Measurements from ENCODE around the gene YEATS2. TPM values are rescaled to one million over a fixed set of nuclear protein-coding genes. Genes with fewer than 3 reads are reported as not detected.

YEATS2 gene
- total RNA-seq, 2 experiments from 2014 or later, result 59.4 to 73.9 TPM

DNA sequence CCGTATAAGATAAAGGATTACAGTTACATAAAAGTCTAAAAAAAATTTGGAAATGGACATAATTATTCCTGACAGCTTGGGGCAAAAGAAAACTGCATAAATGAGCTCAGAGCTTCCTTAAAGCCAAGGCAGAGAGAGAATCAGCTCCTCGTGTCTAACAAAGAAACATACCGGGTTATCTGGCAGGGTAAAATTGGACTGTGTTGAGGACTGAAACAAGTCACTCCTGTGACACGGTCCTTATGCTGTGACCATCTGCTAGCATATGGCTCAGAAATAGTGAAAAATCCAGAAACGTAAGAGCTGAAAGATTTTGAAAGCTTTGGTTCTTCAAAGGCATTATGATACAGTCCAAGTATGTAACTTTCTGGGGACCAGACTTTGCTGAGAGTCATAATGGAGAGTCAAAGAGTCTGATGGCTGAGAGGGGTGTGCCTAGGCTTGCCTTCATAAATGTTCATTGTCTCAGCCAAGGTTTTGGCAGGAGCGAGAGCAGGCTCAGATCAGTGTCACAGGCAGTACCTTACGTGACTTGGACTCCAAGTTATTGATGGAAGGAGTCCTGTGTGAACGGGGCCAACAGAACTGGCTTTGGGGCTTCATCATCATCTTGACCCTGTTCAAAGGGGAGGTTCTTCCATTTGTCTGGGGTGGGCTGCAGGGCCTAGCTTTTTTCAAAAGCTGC is 115.3 kb downstream of the YEATS2 start:
- no peaks in the 10 kb centered on the region for H3K9me3 Mint-ChIP-seq (ENCODE audit: low read depth)
- H3K4me1 Mint-ChIP-seq, result peaks cover 10% of the 10 kb centered on the region
- CTCF ChIA-PET, result interaction anchor here (0.6 to 2.0 kb wide), 2 partner anchors 9 to 46 kb away, joined by 3 to 8 read pairs; no protein-coding TSS in a partner anchor
- H3K27me3 Mint-ChIP-seq, result no peaks in the 10 kb centered on the region
- H3K4me3 Mint-ChIP-seq, result no peak overlapping the region
- DNase-seq (no peak), ATAC-seq (no peak)
- POLR2A ChIA-PET, result interaction anchor here (0.6 kb wide), 1 partner anchor 146 kb away, joined by 4 read pairs; no protein-coding TSS in a partner anchor
- peaks cover 31% of the 10 kb centered on the region for H3K36me3 Mint-ChIP-seq (ENCODE audit: low read depth)
- intact Hi-C loops (cut with DNase I, micrococcal nuclease), result no loop called here
- H3K27ac Mint-ChIP-seq, result peak overlapping the region; percentile 42

DNA sequence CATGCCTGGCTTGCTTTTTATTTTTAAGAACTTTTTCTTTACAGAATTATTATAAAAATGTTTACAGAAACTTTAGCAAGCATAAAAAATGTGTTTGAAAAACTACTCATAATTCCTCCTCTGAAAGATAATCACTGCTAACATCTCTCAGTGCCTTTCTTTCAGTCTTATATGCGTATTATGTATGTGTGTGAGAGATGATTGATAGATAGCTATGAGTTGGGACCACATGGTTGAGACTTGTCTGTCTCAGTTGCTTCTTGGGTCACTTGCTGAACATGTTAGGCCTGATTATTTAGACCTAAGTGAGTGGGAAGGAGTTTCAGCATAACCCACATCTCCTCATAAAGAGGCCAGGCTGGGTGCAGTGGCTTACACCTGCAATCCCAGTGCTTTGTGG is 116.6 kb downstream of the YEATS2 start:
- CTCF ChIA-PET, result interaction anchor here (2.0 kb wide), 1 partner anchor 8 kb away, joined by 8 read pairs; no protein-coding TSS in a partner anchor

DNA sequence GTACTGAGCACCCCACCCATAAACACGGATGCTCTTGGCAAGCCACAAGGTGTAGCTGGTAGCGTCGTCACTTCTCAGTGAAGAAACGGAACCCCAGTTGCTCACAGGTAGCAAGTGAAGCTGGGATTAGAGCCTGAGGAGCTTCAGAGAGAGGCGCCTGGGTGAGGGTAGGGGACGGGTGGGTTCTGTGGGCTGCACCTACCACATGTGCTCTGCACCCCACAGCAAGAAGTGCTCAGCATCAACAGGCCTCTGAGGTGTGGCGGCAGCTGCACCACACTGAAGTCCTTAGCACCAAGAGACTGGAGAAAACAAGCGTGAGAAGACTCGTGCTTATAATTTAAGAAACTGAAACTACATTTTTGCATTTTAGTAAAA is 118.0 kb downstream of the YEATS2 start:
- Mint-ChIP-seq H3K4me3 (no peak overlapping the region), H3K36me3 (ENCODE audit: low read depth) (peaks cover 18% of the 10 kb centered on the region), H3K27ac (no peak overlapping the region), H3K9me3 (ENCODE audit: low read depth) (no peaks in the 10 kb centered on the region), H3K4me1 (peaks cover 10% of the 10 kb centered on the region), H3K27me3 (no peaks in the 10 kb centered on the region)
- DNase-seq (no peak), ATAC-seq (peak; percentile 45)
- ChIA-PET POLR2A (interaction anchor here (0.6 to 0.8 kb wide), 3 partner anchors 10 to 549 kb away, joined by 3 to 6 read pairs (median 3); no protein-coding TSS in a partner anchor), CTCF (interaction anchor here (0.6 to 1.3 kb wide), 3 partner anchors 13 to 61 kb away, joined by 3 to 4 read pairs (median 3); no protein-coding TSS in a partner anchor)
- intact Hi-C loops (cut with DNase I, micrococcal nuclease), result no loop called here

More for the DNA sequence above, 116.6 kb downstream of the YEATS2 start:
- DNase-seq, result no peak
- POLR2A ChIA-PET, result interaction anchor here (0.6 kb wide), 1 partner anchor 17 kb away, joined by 4 read pairs; no protein-coding TSS in a partner anchor
- Mint-ChIP-seq H3K36me3 (ENCODE audit: low read depth) (peaks cover 24% of the 10 kb centered on the region), H3K27ac (peak overlapping the region; percentile 65), H3K9me3 (ENCODE audit: low read depth) (no peaks in the 10 kb centered on the region), H3K4me1 (peaks cover 10% of the 10 kb centered on the region), H3K4me3 (no peak overlapping the region), H3K27me3 (no peaks in the 10 kb centered on the region)
- intact Hi-C loops (cut with DNase I, micrococcal nuclease), result no loop called here
- ATAC-seq, result peak; percentile 10

DNA sequence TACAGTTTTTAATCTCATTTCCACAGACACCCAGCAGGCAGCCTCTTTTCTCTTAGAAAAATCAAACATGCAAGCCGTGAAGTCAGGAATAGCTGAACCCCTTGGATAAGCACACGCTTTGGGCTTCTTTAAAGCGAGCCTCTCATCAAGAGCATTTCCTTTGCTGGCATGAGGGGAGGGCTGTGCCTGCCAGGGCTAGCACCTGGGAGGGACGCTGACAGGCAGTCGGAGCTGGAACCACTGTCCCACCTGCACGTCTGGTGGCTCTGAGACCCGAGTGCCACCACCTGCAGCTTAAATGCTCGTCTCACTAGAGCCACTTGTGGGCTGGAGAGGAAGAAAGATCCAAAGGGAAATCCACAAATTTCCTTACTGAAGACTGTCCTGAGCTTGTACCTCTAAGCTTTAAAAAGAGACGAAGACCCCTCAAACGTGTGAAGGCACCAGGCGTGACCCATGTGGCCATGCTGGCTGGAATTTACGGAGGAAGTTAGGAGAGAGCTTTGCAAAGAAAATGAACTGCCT is 118.4 kb downstream of the YEATS2 start:
- Mint-ChIP-seq H3K4me1 (peaks cover 10% of the 10 kb centered on the region), H3K27ac (no peak overlapping the region), H3K9me3 (ENCODE audit: low read depth) (no peaks in the 10 kb centered on the region), H3K4me3 (no peak overlapping the region), H3K36me3 (ENCODE audit: low read depth) (peaks cover 16% of the 10 kb centered on the region), H3K27me3 (no peaks in the 10 kb centered on the region)
- ATAC-seq (no peak), DNase-seq (no peak)
- ChIA-PET CTCF (interaction anchor here (0.6 to 1.3 kb wide), 2 partner anchors 13 to 62 kb away, joined by 3 to 4 read pairs; no protein-coding TSS in a partner anchor), POLR2A (interaction anchor here (0.6 to 0.8 kb wide), 3 partner anchors 10 to 550 kb away, joined by 3 to 6 read pairs (median 3); no protein-coding TSS in a partner anchor)
- intact Hi-C loops (cut with DNase I, micrococcal nuclease), result no loop called here

DNA sequence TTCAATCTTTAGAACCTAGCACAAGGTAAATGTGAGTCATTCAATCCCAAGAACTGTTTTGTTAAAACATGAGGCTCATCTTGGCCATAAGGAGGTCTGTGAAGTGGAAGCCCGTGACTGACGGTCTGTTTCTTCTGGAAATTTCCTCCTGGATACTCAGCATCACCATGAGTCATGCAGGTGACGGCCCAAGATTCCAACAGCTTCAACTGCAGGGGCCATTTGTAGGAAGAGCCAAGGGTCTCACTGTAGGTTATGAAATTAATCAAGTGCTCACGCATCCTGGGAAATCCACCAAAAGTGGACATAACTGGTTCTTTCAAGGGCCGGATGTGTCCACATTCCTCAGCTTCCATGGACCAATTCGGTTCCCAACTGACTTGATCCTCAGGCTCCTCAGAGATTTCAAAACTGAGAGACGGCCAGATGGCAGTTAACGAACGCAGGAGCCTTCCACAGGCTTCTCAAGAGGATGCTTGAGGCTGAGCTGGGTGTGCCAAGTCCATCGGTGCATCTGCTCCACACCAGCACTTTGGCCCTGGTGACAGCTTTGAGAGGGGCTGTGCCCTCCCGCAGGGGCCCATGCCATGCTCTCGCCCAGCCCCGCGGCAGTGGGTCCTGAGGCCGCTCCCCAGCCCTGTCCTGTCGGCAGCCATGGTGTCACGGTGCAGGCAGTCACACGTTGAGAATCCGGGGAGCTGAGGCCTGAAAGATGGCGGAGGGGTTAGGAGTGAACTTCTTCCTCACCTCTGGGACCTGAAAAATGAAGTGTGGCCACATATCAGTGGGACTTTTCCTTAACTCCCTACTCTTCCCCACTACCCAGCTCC is 119.3 kb downstream of the YEATS2 start:
- no peaks in the 10 kb centered on the region for H3K27me3 Mint-ChIP-seq
- H3K36me3 Mint-ChIP-seq (ENCODE audit: low read depth), result peaks cover 11% of the 10 kb centered on the region
- CTCF ChIA-PET, result interaction anchor here (1.3 kb wide), 1 partner anchor 12 kb away, joined by 4 read pairs; no protein-coding TSS in a partner anchor
- peaks cover 10% of the 10 kb centered on the region for H3K4me1 Mint-ChIP-seq
- no peaks in the 10 kb centered on the region for H3K9me3 Mint-ChIP-seq (ENCODE audit: low read depth)
- DNase-seq, result no peak
- ATAC-seq, result no peak
- intact Hi-C loops (cut with DNase I, micrococcal nuclease), result no loop called here
- H3K27ac Mint-ChIP-seq, result no peak overlapping the region
- H3K4me3 Mint-ChIP-seq, result no peak overlapping the region
- POLR2A ChIA-PET, result no interaction called here

DNA sequence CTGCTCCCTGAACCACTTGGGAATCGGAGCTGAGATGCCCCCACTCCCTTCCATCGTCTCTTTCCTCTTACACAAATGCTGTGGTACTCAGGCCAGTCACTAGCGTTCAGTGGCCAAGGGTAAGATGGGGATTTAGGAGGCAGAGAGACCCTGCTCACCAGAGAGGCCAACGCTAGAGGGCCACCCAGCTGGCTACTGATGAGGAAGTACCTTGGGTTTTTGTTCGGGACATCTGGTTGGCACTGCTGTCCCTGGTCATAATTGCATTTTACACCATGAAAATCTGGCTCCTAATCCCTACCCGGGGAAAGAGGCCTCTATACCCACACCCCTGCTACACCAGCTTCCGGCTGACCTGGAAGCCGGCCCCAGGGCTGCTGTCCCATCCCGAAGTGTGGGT is 120.0 kb downstream of the YEATS2 start:
- H3K36me3 Mint-ChIP-seq (ENCODE audit: low read depth), result peaks cover 7% of the 10 kb centered on the region
- no peaks in the 10 kb centered on the region for H3K9me3 Mint-ChIP-seq (ENCODE audit: low read depth)
- H3K4me3 Mint-ChIP-seq, result no peak overlapping the region
- no peak for DNase-seq
- intact Hi-C loops (cut with DNase I, micrococcal nuclease), result no loop called here
- no peak overlapping the region for H3K27ac Mint-ChIP-seq
- peaks cover 10% of the 10 kb centered on the region for H3K4me1 Mint-ChIP-seq
- ChIA-PET CTCF (interaction anchor here (0.5 kb wide), 1 partner anchor 67 kb away, joined by 3 read pairs; no protein-coding TSS in a partner anchor), POLR2A (interaction anchor here (0.6 kb wide), 1 partner anchor 9 kb away, joined by 3 read pairs; no protein-coding TSS in a partner anchor)
- H3K27me3 Mint-ChIP-seq, result no peaks in the 10 kb centered on the region
- no peak for ATAC-seq

DNA sequence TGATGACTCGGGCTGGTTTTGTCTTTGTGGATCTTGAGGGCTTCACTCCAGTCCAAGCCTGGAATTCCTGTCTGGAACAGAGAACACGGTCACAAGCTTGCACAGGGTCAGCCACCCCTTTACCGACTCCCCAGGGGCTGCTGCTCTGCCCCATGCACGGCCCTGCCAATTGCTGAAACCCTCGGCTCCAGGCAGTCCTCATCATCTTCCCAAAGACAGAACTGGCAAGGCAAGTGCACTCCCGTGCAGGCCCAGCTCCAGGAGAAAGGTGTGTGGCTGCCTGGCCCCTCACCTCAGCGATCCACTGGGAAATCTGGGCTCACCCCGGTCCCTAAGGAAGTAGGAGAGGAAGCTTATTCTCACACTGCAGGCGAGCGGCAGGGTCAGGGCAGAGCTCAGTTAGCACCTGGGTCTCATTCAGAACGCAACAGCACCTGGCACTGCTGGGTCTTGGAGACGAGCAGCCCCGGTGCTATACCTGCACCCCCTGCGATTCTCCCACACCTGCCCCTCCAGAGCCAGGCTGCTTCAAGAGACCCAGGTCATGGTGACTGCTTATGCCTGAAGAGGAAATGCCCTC is 120.5 kb downstream of the YEATS2 start:
- Mint-ChIP-seq H3K27ac (no peak overlapping the region), H3K4me1 (peaks cover 10% of the 10 kb centered on the region), H3K36me3 (ENCODE audit: low read depth) (peaks cover 3% of the 10 kb centered on the region), H3K27me3 (no peaks in the 10 kb centered on the region), H3K4me3 (no peak overlapping the region), H3K9me3 (ENCODE audit: low read depth) (no peaks in the 10 kb centered on the region)
- POLR2A ChIA-PET, result interaction anchor here (0.6 kb wide), 1 partner anchor 8 kb away, joined by 3 read pairs; no protein-coding TSS in a partner anchor
- no peak for DNase-seq
- CTCF ChIA-PET, result interaction anchor here (0.5 kb wide), 1 partner anchor 67 kb away, joined by 3 read pairs; no protein-coding TSS in a partner anchor
- no peak for ATAC-seq
- intact Hi-C loops (cut with DNase I, micrococcal nuclease), result no loop called here

DNA sequence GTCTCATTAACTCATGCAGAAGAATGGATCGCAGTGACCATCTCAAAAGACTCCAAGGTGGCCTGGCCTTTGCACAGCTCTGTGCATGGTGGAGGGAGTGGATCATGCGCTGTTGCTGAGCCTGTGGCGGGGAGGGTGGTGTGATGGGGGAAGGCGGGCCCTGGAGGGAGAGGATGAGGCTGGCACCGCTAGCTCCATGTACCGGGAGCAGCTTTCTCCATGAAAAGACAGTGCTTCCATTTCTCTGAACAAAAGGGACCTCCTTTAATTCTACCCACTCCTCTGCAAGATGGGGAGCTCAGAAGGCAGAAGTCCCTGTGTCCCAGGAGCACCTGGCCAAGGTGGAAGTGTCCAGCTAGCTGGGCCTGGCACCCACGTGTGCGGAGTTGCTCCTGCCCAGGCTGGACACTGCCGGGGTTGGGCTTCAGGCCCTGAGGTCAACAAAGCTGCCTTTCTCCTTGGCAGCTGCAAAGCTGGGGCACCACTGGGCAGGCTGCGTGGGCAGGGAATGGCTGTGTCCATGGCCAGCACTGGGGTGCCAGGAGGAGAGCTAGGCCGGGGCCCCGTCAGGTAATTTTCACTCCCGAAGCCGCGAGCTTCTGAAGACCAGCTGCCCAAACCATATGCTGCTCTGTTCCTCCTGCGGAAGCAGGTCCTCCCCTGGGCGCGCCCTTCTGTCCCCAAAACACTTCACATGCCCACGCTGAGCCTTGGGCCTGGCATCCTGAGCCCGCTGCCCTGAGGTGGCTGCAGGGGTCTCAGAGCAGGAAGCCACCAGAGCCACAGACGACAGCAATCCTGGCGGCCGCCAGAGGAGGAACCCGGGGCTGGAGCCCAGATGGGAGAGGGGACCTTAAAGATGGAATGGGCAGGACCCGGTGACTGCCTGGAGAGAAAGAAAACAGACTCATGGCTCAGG is 121.4 kb downstream of the YEATS2 start:
- no peak for ATAC-seq
- intact Hi-C loops (cut with DNase I, micrococcal nuclease), result no loop called here
- H3K4me3 Mint-ChIP-seq, result no peak overlapping the region
- peaks cover 3% of the 10 kb centered on the region for H3K36me3 Mint-ChIP-seq (ENCODE audit: low read depth)
- CTCF ChIA-PET, result no interaction called here
- DNase-seq, result no peak
- no peak overlapping the region for H3K27ac Mint-ChIP-seq
- POLR2A ChIA-PET, result no interaction called here
- peaks cover 12% of the 10 kb centered on the region for H3K4me1 Mint-ChIP-seq
- peaks cover under 1% of the 10 kb centered on the region for H3K27me3 Mint-ChIP-seq
- H3K9me3 Mint-ChIP-seq (ENCODE audit: low read depth), result no peaks in the 10 kb centered on the region

DNA sequence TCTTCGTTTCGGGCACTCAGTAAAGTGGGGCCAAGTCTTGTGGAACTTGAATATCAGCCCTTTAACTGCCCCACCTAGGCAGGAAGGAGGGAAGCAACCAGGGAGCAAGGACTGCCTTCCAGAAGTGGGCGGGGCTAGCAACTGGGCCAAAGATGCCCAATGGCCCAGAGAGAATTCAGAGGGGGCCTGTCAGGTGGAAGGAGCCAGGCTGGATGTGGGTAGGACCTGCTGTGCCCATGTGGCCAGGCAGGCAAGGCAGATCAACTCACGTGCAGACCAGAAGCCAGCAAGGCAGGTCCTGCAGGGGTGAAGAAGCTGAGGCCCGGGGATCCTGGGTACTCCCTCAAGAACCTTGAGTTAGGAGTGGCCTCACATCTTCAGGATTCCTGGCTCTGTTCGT is 122.2 kb downstream of the YEATS2 start:
- Mint-ChIP-seq H3K4me3 (no peak overlapping the region), H3K36me3 (ENCODE audit: low read depth) (no peaks in the 10 kb centered on the region), H3K27me3 (peaks cover 2% of the 10 kb centered on the region), H3K9me3 (ENCODE audit: low read depth) (no peaks in the 10 kb centered on the region), H3K4me1 (peaks cover 16% of the 10 kb centered on the region), H3K27ac (no peak overlapping the region)
- ChIA-PET CTCF (no interaction called here), POLR2A (no interaction called here)
- ATAC-seq (no peak), DNase-seq (no peak)
- intact Hi-C loops (cut with DNase I, micrococcal nuclease), result loop anchor here in 1 of 2 experiments (5.0 kb wide), 1 partner anchor 353 kb away; no protein-coding TSS in a partner anchor

DNA sequence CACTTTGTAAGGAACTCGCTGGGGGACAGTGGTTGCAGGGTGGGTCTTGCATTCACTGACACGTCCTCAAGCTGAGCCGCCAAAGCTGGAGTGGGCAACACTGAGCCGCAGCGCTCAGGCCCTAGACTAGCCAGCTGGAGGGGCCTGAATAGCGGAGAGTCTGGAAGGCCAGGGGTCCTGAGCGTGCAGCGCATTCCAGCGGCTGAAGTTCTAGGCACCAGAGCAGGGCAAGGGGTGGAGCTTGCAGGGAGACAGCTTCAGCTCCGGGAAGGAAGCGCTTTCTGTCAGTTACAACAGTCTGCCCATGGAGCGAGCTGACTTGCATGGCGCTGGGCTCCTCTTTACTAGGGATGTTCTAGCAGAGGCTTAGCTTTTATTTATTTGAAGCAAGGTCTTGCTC is 125.0 kb downstream of the YEATS2 start:
- intact Hi-C loops (cut with DNase I, micrococcal nuclease), result loop anchor here in 1 of 2 experiments (5.0 kb wide), 1 partner anchor 355 kb away; no protein-coding TSS in a partner anchor
- Mint-ChIP-seq H3K36me3 (ENCODE audit: low read depth) (no peaks in the 10 kb centered on the region), H3K9me3 (ENCODE audit: low read depth) (no peaks in the 10 kb centered on the region), H3K27me3 (peaks cover 2% of the 10 kb centered on the region), H3K4me1 (peaks cover 11% of the 10 kb centered on the region), H3K27ac (no peak overlapping the region), H3K4me3 (no peak overlapping the region)
- CTCF ChIA-PET, result interaction anchor here (0.8 to 1.4 kb wide), 3 partner anchors 9 to 355 kb away, joined by 3 to 8 read pairs (median 5); partner anchors contain the start of gene PARL
- ATAC-seq (no peak), DNase-seq (no peak)
- POLR2A ChIA-PET, result no interaction called here
